GM18508 (cell line): ENCODE data around the gene CCIN.
"Not testable (repeated sequence)": the region's sequence is repeated elsewhere in the genome, so short reads cannot be mapped to it uniquely, and the experiment has no call there.

Source experiments
- ATAC-seq: cut with Tn5 transposase; IDR thresholded peaks from one replicate; pipeline ENCODE4 v1.9.1; 2021; ENCODE audit warnings: moderate number of reproducible peaks; ENCODE audit not compliant: insufficient read depth, unreplicated experiment

The CCIN gene

DNA sequence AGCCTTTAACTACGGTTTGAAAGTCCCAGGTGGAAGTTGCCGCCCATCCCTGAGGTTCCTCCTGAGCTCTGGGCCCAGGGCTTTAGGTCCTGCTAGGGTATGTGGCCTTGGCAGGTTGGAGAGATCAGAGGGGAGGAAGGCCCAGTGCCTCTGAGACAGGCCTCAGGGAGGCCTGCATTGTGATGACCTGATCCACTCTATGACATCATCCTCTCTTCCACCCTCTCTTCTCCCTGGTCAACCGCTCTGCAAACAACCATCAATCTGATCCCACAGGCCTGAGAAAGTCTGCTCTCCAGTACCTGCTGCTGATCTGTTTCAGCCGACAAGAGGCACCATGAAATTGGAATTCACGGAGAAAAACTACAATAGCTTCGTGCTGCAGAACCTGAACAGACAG, at the start of gene CCIN:
TSS of gene CCIN (plus strand) at position 223 of the 400 bp plus-strand sequence. CDS start at position 338, 115 bp downstream.
- no peak for ATAC-seq

GRCh38 chr9:36119476-36119875, 49.7 kb upstream of the CCIN start:
- ATAC-seq, result no peak

GRCh38 chr9:36120705-36121104, 48.5 kb upstream of the CCIN start:
- ATAC-seq, result no peak

- no peak for ATAC-seq
These were observed 47.2 kb upstream of the CCIN start for GRCh38 chr9:36121971-36122370.

- ATAC-seq, result no peak
These were observed 45.7 kb upstream of the CCIN start for GRCh38 chr9:36123515-36123914.

- no peak for ATAC-seq
These were observed 43.9 kb upstream of the CCIN start for GRCh38 chr9:36125062-36125855.

DNA sequence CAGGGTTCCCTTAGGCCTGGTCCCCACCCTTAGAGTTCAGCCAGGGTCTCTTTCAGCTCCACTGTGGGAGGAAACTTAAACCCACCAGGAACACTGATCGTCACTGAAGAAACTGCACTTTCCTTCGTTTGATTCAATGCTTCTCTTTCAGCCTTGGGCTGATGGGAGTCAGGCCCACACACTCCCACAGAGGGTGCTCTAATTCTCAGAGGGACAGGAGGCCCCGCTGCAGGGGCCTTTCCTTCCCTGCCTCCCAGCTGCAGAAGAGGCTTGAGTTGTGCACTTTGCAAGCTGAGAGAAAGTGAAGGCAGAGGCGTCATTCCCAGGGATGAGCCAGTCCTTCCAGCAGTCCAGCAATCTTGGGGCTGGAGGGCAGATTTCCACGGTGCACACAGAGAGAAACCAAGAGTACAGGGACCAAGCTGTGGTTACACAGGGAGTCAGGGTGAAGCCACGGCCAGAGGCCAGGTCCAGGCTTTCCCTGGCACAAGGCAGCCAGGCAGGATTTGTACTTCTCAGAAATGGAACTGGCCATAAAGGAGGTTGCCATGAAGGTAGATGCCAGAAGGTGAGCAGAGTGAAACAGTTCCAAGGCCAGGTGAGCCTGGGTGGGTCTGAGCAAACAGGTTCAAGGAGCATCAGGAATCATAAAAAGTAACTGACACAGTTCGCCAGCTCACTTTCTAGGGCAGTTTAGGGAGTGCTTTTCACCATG, 43.0 kb upstream of the CCIN start:
- no peak for ATAC-seq

DNA sequence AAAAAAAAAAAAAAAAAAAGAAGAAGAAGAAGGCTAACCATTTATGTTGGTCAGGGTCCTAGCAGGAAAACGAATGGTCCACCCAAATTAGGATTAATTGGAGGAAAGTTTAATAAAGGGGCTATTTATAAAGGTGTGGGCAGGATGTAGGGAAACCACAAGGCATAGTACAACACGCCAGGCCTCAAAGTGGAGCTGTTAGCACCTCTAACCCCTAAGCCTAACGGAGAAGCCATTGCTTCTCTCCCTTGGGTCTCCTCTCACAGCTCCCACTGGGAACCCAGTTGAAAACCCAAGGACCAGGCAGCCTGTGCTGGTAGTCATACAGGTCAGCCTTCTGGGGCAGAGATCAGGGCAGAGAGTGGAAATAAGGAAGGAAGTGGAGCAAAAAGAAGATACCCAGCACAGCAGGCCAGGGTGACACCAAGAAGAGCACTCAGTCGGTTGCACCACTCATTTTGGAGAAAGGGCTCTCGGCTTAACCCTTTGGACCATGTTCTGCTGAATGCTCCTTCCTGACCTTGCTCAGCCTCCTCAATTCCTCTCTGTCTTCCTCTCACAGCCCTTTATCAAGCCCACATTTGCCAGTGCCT, 41.4 kb upstream of the CCIN start:
- ATAC-seq, result no peak

DNA sequence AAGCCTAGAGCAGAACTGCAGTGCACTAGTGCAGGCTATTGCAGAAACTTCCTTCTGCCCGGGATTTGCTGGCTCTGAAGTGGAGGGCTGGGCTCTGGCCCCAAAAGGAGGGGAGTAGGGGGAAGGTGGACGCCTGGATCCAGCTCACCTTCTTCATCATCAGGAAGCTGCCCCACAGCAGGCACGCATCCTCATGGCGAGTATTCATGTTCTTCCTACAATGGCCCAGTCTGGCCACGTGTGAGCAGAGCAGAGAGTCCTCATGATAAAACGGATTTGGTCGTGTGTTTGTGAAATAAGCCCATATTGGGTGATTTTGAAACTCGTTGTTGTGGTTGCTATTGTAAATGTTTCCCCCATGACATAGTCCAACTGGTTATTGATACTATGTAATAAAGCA, 40.8 kb upstream of the CCIN start:
- ATAC-seq, result no peak

GRCh38 chr9:36129139-36129538, 40.0 kb upstream of the CCIN start:
- ATAC-seq, result no peak

DNA sequence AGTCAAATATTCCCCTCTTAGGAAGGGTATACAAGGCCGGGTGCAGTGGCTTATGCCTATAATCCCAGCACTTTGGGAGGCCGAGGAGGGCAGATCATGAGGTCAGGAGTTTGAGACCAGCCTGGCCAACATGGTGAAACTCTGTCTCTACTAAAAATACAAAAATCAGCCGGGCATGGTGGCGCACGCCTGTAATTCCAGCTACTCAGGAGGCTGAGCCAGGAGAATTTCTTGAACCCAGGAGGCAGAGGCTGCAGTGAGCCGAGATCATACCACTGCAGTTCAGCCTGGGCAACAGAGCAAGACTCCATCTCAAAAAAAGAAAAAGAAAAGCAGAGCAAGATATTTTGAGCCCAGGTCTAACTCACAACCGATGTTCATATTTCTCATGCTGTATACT, 37.5 kb upstream of the CCIN start:
- not testable (repeated sequence) for ATAC-seq

DNA sequence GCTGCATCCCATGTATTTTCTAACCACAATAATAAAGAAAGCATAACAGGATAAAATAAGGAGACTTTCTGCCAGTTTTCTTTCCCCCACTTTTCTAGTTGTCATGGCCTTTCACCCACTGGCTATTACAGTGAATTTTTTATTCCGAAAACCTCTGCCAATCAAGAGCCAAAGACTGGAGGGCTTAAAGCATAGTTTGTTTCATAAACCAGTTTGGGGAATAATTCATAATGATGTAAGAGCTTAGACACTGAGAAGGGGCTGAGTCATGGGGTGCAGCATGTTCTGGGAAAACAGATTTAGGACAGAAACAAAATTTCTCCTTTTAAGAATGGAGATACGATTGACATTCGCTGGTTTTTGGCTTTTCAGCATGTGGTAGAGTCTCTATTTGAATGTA, 37.1 kb upstream of the CCIN start:
- no peak for ATAC-seq

DNA sequence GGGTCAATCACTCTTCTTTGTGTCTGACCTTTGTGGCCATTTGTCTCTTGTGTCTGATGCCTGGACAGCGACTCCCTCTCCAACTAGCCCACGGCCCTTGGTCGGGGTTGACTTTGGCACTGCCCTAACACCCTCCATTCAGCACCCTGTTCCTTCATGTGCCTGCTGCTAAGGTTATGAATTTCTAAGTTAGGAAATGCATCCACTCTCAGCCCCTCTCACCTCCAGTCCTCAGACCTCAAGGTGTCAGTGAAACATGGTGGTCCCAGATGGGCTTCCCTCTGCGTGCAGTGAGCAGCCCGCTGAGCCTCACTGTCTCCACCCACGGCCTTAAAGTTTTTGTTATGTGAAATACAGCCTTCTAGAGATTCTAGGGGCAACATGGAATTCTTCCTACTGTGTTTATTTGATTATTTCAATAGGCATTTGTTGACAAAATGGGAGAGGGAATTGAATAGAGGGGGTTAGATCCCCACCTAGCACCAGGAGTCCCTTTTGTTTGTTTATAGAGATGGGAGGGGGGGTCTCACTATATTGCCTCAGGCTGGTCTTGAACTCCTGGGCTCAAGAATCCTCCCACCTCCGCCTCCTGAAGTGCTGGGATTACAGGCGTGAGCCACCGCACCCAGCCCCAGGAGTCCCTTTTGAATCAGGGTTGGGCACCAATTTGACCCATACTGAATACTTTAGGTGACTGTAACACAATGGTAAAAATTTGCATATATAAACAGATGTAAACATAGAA, 34.3 kb upstream of the CCIN start:
- no peak for ATAC-seq

- ATAC-seq, result no peak
These were observed 33.4 kb upstream of the CCIN start for GRCh38 chr9:36135741-36136271.

DNA sequence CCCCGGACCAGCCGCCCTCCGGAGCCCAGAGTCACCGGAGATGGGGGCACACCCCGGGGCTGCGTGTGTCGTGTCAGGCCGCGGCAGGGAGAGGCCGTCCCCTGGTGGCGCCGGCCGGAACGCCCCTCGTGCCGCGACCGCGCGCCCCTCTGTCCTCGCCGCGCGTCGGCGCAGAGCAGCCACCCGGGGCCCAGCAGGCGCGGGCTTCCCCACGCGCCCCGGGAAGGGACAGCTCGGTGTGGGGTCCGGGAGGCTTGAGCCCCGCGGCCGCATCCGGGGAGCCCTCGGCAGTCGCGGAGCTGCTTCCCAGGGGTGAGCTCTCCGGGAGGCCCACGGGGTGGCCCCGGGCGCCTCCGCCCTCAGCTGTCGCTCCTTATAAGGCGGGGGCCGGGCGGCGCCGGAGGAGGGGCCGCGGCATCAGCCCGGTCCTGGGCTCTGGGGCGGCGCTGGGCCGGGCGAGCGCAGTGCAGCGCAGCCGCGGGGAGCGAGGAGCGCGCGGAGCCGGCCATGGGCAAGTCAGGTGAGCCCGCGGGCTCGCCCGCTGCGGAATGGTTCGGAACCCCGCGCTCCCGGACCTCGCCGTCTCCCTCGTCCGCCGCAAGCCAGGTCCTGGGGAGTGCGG, 32.8 kb upstream of the CCIN start, which contains the start of gene GLIPR2:
TSS of gene GLIPR2 (plus strand) at position 462 of the 622 bp plus-strand sequence. CDS start at position 508, 46 bp downstream.
- ATAC-seq, result peak; percentile 44

DNA sequence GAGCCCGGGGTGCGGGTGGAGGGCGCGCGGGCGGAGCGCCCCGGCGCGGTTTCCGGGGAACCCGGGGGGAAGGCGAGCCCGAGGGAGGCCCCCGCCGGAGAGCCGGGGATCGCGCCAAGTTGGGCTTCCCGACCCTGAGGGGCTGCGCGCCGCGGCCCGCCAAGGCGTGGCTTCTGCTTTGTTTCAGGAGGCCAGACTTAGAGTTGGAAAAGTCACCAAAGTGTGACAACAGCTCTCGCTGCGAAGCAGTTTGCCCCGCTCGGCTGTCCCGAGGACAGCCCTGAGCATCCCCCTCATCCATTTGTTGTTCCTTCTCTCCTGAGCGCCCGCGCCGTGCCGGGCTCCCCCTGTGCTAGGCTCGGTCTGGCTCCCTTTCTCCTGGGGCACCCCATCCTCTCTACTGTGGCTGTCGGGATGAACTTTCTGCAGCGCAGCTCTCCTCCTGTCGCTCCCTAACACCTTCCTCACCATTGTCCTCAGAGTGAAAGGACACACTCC, 32.2 kb upstream of the CCIN start:
- no peak for ATAC-seq

DNA sequence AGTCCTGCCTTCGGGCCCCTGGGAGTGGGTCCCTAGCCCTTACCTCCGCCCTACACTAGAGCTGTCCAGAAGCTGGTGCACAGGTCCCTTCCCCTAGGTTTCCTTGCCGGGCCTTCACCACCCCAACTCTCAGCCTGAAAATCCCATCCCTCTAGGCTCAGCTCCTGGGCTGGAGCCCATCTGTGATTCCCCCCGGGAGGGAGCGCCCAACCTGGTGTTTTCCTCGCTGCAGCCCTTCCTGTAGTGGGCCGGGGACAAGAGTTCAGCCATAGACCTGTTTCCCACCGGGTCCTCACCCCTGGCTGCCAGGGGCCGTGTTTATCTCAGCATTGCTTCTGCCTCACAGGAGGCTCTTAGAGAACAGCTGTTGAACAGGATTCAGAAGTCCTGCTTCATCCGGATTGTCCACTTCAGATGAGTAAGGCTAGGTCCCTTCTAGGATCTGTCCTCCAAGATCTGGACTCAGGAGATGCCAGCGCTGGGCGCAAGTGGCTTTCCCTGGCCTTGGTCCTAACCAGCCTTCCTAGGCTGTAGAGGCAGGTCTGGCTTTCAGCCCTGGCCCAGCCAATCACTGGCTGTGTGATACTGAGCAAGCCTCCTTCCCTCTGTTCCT, 31.7 kb upstream of the CCIN start:
- no peak for ATAC-seq

- ATAC-seq, result no peak
These were observed 30.7 kb upstream of the CCIN start for GRCh38 chr9:36138496-36138895.

DNA sequence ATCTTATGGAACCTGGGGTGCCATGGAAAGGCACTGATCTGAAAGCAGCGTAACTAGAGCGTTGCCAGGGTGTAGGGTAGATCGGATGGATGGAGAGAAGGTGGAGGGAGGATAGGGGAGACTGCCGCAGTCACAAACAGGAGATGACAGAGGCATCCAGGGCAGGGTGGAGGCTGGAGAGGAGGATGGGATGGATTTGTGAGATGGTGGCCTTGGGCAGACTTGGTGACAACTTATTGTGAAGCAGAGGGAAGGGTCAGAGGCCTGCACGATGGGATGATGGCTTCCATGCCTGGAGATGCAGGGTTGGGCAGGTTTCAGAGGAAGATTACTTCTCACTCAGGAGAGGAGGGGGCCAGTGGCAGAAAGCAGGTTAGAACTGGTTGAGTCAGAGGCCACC, 30.3 kb upstream of the CCIN start:
- ATAC-seq, result no peak
